ENCODE results near the gene NOTUM. TPM values are rescaled to one million over a fixed set of nuclear protein-coding genes. Genes with fewer than 3 reads are reported as not detected.
A peak's percentile ranks its signal among the peaks of the same experiment; 100 is the strongest.
"Not testable (repeated sequence)": the region's sequence is repeated elsewhere in the genome, so short reads cannot be mapped to it uniquely, and the experiment has no call there.

NOTUM gene
- total and polyA plus RNA-seq, 4 experiments from 2014 or later: not detected

DNA sequence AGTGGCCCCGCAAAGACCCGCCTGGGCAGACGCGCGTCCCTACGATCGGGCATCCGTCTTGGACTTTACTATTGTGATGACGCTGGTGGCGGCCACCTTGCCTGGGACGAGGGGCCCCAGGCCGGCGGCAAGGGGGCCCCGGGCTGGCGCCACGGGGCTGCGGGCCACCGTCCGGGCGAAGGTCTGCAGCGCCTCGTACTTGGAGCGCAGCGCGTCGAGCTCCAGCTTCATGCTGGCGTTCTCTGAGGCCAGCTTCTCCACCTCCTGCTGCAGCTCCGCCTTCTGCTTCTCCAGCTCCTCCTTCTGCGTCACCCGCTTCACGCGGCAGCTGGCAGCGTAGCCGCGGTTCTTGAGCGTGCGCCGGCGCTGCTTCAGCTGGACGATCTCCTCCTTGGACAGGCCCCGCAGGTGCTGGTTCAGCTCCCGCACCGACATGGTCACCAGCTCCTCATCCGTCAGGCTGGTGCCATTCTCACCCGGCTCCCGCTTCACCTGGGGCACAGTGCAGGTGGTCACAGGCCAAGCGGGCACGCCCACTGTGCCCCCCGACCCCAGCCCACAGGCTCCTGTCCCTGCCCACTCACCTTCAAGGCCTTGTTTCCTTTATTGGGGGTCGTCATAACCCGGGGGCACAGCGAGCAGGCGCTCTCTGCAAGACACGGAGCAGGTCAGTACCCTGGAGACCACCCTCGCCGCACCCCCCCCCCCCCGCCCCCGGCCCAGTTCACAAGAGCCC lies 38.3 kb downstream of the NOTUM start:
- intact Hi-C loops (cut with micrococcal nuclease): loop anchor here (10.0 kb wide), 1 partner anchor 828 kb away; no protein-coding TSS in a partner anchor
- no peaks in the 10 kb centered on the region for H3K27me3 ChIP-seq (ENCODE audit: insufficient read depth, low read length)
- DNase-seq: no peak
- peaks cover 37% of the 10 kb centered on the region for H3K4me1 ChIP-seq (ENCODE audit: insufficient read depth, low read length)
- no peaks in the 10 kb centered on the region for H3K36me3 ChIP-seq (ENCODE audit: insufficient read depth, low read length)
- Mint-ChIP-seq H3K27ac (no peak overlapping the region), H3K4me3 (no peak overlapping the region), H3K27me3 (no peaks in the 10 kb centered on the region), H3K36me3 (peaks cover 0 to 3% of the 10 kb centered on the region in 2 donors), H3K4me1 (peaks cover 12 to 45% (median 29%) of the 10 kb centered on the region in 4 donors), H3K9me3 (no peaks in the 10 kb centered on the region)
- no peak overlapping the region for H3K4me3 ChIP-seq (ENCODE audit: low read length in 2 of 2)
- CTCF ChIA-PET (ENCODE audit: partially characterized antibody): no interaction called here
- H3K27ac ChIP-seq (ENCODE audit: low read depth, low read length): no peak overlapping the region
- no peaks in the 10 kb centered on the region for H3K9me3 ChIP-seq (ENCODE audit: control insufficient read depth in 1 of 2, low read length in 2 of 2)
- POLR2A ChIA-PET (ENCODE audit: partially characterized antibody): interaction anchor here (0.7 kb wide), 1 partner anchor 11 kb away, joined by 3 read pairs; the partner anchor contains the start of gene PCYT2

DNA sequence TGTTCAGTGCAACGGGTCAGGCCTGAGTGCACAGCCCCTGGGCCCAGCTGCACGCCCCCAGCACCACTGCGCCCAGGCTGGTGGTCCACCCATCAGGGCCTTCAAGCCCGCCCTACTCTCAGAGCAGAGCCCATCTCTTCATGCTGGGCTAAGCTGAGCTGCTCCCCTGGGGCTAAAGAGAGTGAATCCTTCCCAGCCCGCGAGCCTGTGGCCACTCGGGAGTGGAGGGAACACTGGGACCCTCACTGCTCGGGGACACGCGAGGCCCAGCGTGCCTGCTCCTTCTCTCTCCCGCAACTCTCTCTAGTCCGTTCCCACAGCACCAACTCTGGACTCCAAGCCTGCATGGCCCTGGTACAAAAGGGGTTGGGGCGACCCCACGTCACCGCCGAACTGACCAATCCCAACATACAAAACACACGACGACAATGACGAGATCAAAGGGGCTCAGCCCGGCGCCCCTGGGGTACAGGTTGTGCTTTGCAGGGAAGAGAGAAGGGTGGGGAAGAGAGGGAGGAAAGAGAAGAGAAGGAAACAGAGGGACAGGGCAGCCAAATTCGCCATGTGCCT lies 38.9 kb downstream of the NOTUM start:
- H3K4me3 ChIP-seq (ENCODE audit: low read length in 2 of 2): no peak overlapping the region
- intact Hi-C loops (cut with micrococcal nuclease): loop anchor here (10.0 kb wide), 1 partner anchor 827 kb away; no protein-coding TSS in a partner anchor
- H3K4me3 Mint-ChIP-seq: no peak overlapping the region
- H3K27me3 ChIP-seq (ENCODE audit: insufficient read depth, low read length): no peaks in the 10 kb centered on the region
- H3K4me1 Mint-ChIP-seq: peaks cover 13 to 49% (median 33%) of the 10 kb centered on the region in 4 donors
- POLR2A ChIA-PET (ENCODE audit: partially characterized antibody): no interaction called here
- CTCF ChIA-PET (ENCODE audit: partially characterized antibody): no interaction called here
- H3K36me3 ChIP-seq (ENCODE audit: insufficient read depth, low read length): no peaks in the 10 kb centered on the region
- H3K27ac Mint-ChIP-seq: peak overlapping the region in 1 of 7 donors; percentile 29
- H3K4me1 ChIP-seq (ENCODE audit: insufficient read depth, low read length): peaks cover 40% of the 10 kb centered on the region
- no peaks in the 10 kb centered on the region for H3K9me3 ChIP-seq (ENCODE audit: control insufficient read depth in 1 of 2, low read length in 2 of 2)
- no peak for DNase-seq
- no peaks in the 10 kb centered on the region for H3K9me3 Mint-ChIP-seq
- H3K36me3 Mint-ChIP-seq: peaks cover 0 to 6% of the 10 kb centered on the region in 2 donors
- no peak overlapping the region for H3K27ac ChIP-seq (ENCODE audit: low read depth, low read length)
- H3K27me3 Mint-ChIP-seq: no peaks in the 10 kb centered on the region

- no peak overlapping the region for H3K4me3 Mint-ChIP-seq
- POLR2A ChIA-PET (ENCODE audit: partially characterized antibody): no interaction called here
- no peak overlapping the region for H3K27ac ChIP-seq (ENCODE audit: low read depth, low read length)
- no peaks in the 10 kb centered on the region for H3K27me3 Mint-ChIP-seq
- H3K36me3 Mint-ChIP-seq: peaks cover 0 to 10% of the 10 kb centered on the region in 2 donors
- no peak overlapping the region for H3K4me3 ChIP-seq (ENCODE audit: low read length in 2 of 2)
- intact Hi-C loops (cut with micrococcal nuclease): loop anchor here (10.0 kb wide), 1 partner anchor 827 kb away; no protein-coding TSS in a partner anchor
- no peak overlapping the region for H3K27ac Mint-ChIP-seq
- no peaks in the 10 kb centered on the region for H3K27me3 ChIP-seq (ENCODE audit: insufficient read depth, low read length)
- H3K4me1 Mint-ChIP-seq: peaks cover 17 to 52% (median 36%) of the 10 kb centered on the region in 4 donors
- CTCF ChIA-PET (ENCODE audit: partially characterized antibody): no interaction called here
- H3K36me3 ChIP-seq (ENCODE audit: insufficient read depth, low read length): no peaks in the 10 kb centered on the region
- peaks cover 44% of the 10 kb centered on the region for H3K4me1 ChIP-seq (ENCODE audit: insufficient read depth, low read length)
- no peaks in the 10 kb centered on the region for H3K9me3 ChIP-seq (ENCODE audit: control insufficient read depth in 1 of 2, low read length in 2 of 2)
- no peaks in the 10 kb centered on the region for H3K9me3 Mint-ChIP-seq
- no peak for DNase-seq
Observed at GRCh38 chr17:81921537-81921862, 39.5 kb downstream of the NOTUM start.

DNA sequence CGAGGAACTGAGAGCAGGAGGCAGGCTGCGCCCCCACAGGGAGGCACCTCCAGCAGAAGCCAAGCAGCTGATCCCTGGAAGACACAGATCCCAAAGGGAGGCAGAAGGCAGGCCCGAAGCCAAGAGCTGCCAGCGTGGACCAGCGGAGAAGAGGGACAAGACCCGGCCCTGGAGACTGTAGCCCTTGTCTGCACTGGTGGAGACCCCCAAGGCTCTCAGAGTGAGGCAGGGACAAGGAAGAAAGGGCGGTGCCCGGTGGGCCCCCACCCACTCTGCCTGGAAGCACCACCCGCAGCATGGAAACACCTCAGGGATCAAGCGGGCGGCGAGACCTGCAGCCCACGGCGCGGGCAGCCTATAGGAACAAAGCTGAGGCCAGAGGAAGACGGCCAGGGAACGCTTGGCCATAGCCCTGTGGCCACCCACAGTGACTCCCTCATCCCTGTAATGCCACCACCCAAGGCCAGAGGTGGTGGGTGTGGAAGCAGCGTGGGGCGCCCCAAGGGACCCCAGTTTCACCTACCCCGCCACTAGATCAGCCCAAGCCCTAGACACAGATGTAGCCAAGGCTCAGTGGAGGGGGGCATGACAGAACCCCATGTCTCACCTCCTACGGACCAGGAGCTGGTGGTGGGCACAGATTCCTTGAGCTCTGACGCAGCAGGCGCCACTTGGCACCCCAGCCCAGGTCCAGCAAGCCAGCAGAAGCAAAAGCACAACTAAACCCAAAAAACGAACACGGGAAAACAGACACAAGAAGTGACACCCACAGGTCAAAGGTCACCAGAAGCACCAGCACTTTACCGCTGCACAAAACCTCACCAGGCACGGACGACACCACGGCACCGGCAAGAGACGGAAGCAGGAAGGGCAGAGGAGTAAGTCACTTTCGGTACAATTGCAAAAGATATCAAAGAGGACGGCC lies 40.1 kb downstream of the NOTUM start:
- Mint-ChIP-seq H3K9me3 (no peaks in the 10 kb centered on the region), H3K4me1 (peaks cover 13 to 50% (median 35%) of the 10 kb centered on the region in 4 donors), H3K27ac (peak overlapping the region in 4 of 7 donors; percentile 6 to 83 (median 52)), H3K27me3 (no peaks in the 10 kb centered on the region), H3K4me3 (peak overlapping the region in 1 of 8 donors; percentile 39), H3K36me3 (peaks cover under 1 to 13% of the 10 kb centered on the region in 2 donors)
- Histone ChIP-seq H3K9me3 (ENCODE audit: control insufficient read depth in 1 of 2, low read length in 2 of 2) (no peaks in the 10 kb centered on the region), H3K4me3 (ENCODE audit: low read length in 2 of 2) (no peak overlapping the region), H3K36me3 (ENCODE audit: insufficient read depth, low read length) (peaks cover 2% of the 10 kb centered on the region), H3K27ac (ENCODE audit: low read depth, low read length) (no peak overlapping the region), H3K27me3 (ENCODE audit: insufficient read depth, low read length) (no peaks in the 10 kb centered on the region), H3K4me1 (ENCODE audit: insufficient read depth, low read length) (peaks cover 44% of the 10 kb centered on the region)
- DNase-seq: no peak
- POLR2A ChIA-PET (ENCODE audit: partially characterized antibody): interaction anchor here (1.2 kb wide), 1 partner anchor 9 kb away, joined by 4 read pairs; the partner anchor contains the start of gene PCYT2
- intact Hi-C loops (cut with micrococcal nuclease): loop anchor here (10.0 kb wide), 1 partner anchor 826 kb away; no protein-coding TSS in a partner anchor
- CTCF ChIA-PET (ENCODE audit: partially characterized antibody): no interaction called here

DNA sequence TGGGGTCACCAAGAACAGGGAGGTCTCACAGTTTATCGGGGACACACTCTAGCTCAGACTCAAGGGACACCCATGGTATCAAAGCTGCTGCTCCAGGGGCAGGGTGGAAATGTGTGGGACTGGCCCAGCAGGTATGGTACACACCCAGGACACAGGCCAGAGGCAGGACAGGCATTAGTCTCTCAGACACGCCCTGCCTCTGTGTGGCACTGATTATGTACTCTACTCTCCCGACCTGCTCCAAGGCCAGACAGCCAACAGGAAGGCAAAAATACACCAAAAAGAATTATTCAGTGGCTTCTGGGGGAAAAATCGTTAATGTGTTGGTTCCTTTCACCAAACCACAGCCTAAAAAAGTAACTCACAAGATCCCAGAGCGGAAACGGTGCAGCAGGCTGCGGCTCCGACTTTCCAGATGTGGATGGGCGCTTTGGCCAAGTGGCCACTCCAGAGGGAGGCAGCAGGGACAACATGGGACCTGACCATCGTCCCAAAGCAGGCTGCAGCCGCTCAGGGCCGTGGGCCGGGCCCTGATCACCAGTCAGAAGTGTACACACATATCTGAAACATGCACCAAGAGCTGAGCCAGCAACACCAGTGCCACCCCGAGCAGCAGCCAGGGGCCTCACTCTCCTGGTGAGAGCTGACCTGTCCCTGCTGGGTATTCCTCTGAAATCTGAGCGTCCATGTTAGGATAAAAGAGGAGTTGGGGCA lies 42.0 kb downstream of the NOTUM start:
- Mint-ChIP-seq H3K4me3 (peak overlapping the region in 3 of 8 donors; percentile 25 to 91 (median 60)), H3K27ac (peak overlapping the region; percentile 42 to 93 (median 78)), H3K4me1 (peaks cover 11 to 36% (median 26%) of the 10 kb centered on the region in 4 donors), H3K27me3 (no peaks in the 10 kb centered on the region), H3K36me3 (peaks cover 8 to 28% of the 10 kb centered on the region in 2 donors), H3K9me3 (no peaks in the 10 kb centered on the region)
- peaks cover 32% of the 10 kb centered on the region for H3K4me1 ChIP-seq (ENCODE audit: insufficient read depth, low read length)
- no peaks in the 10 kb centered on the region for H3K27me3 ChIP-seq (ENCODE audit: insufficient read depth, low read length)
- H3K27ac ChIP-seq (ENCODE audit: low read depth, low read length): no peak overlapping the region
- ChIA-PET CTCF (ENCODE audit: partially characterized antibody) (no interaction called here), POLR2A (ENCODE audit: partially characterized antibody) (no interaction called here)
- no peak overlapping the region for H3K4me3 ChIP-seq (ENCODE audit: low read length in 2 of 2)
- no peaks in the 10 kb centered on the region for H3K9me3 ChIP-seq (ENCODE audit: control insufficient read depth in 1 of 2, low read length in 2 of 2)
- peaks cover 21% of the 10 kb centered on the region for H3K36me3 ChIP-seq (ENCODE audit: insufficient read depth, low read length)
- intact Hi-C loops (cut with micrococcal nuclease): loop anchor here (1.0 to 2.0 kb wide), 2 partner anchors 8 to 58 kb away; partner anchors contain the start of genes MAFG and P4HB
- DNase-seq: no peak

DNA sequence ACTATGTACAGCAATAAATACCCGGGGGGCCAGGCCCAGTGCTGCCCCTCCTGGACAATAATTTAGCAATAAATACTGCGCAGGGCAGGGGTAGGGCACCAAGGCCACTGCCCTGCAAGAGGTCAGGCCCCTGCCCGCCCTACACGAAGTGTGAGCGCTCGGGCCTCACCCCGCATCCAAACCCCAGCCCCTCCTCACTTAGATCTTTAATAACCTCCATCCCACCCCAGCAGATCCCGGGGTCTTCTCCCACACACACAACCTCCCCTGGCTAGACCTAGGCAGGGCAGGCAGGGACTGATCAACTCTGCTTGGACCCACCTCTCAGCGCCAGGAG lies 42.7 kb downstream of the NOTUM start:
- H3K4me3 Mint-ChIP-seq: peak overlapping the region; percentile 84 to 95 (median 92)
- H3K9me3 ChIP-seq (ENCODE audit: control insufficient read depth in 1 of 2, low read length in 2 of 2); H3K27me3 Mint-ChIP-seq; CTCF ChIA-PET (ENCODE audit: partially characterized antibody); DNase-seq; H3K4me3 ChIP-seq (ENCODE audit: low read length in 2 of 2); H3K27me3 ChIP-seq (ENCODE audit: insufficient read depth, low read length); H3K9me3 Mint-ChIP-seq: not testable (repeated sequence)
- intact Hi-C loops (cut with micrococcal nuclease): loop anchor here (1.0 to 2.0 kb wide), 2 partner anchors 9 to 58 kb away; partner anchors contain the start of genes MAFG and P4HB
- H3K4me1 Mint-ChIP-seq: peaks cover 10 to 37% (median 26%) of the 10 kb centered on the region in 4 donors
- Histone ChIP-seq H3K36me3 (ENCODE audit: insufficient read depth, low read length) (peaks cover 28% of the 10 kb centered on the region), H3K4me1 (ENCODE audit: insufficient read depth, low read length) (peaks cover 27% of the 10 kb centered on the region), H3K27ac (ENCODE audit: low read depth, low read length) (peak overlapping the region; percentile 64)
- POLR2A ChIA-PET (ENCODE audit: partially characterized antibody): interaction anchor here (1.5 to 2.8 kb wide), 3 partner anchors 9 to 47 kb away, joined by 4 to 33 read pairs (median 23); partner anchors contain the start of genes ARHGDIA, MAFG and NPB
- H3K36me3 Mint-ChIP-seq: peaks cover 10 to 31% of the 10 kb centered on the region in 2 donors
- peak overlapping the region; percentile 77 to 93 (median 89) for H3K27ac Mint-ChIP-seq

All from CD4-positive, alpha-beta memory T cell (primary cell).